Measurements from ENCODE around the gene ATP10B.

Gene ATP10B

DNA sequence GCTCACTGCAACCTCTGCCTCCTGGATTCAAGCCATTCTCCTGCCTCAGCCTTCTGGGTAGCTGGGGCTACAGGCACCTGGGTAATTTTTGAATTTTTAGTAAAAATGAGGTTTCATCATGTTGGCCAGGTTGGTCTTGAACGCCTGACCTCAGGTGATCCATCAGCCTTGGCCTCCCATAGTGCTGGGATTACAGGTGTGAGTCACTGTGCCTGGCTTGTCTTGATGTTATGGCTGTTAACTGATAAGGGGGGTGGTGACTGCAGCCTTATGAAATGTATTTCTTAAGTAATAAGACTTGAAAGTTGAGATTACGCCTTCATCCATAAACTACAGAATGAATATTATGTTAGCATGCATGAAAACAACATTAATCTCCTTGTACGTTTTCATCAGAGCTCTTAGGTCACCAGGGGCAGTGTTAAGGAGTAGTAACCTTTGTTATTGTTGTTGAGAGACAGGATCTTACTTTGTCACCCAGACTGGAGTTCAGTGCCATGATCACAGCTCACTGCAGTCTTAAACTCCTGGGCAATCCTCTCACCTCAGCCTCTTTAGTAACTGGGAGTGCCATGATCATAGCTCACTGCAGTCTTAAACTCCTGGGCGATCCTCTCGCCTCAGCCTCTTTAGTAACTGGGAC is 148.3 kb downstream of the ATP10B start:
- no peak overlapping the region for H3K27ac ChIP-seq
- DNase-seq (ENCODE audit: low spot score), result no peak
- H3K4me3 ChIP-seq, result no peak overlapping the region
- TF ChIP-seq, protein P1, sequence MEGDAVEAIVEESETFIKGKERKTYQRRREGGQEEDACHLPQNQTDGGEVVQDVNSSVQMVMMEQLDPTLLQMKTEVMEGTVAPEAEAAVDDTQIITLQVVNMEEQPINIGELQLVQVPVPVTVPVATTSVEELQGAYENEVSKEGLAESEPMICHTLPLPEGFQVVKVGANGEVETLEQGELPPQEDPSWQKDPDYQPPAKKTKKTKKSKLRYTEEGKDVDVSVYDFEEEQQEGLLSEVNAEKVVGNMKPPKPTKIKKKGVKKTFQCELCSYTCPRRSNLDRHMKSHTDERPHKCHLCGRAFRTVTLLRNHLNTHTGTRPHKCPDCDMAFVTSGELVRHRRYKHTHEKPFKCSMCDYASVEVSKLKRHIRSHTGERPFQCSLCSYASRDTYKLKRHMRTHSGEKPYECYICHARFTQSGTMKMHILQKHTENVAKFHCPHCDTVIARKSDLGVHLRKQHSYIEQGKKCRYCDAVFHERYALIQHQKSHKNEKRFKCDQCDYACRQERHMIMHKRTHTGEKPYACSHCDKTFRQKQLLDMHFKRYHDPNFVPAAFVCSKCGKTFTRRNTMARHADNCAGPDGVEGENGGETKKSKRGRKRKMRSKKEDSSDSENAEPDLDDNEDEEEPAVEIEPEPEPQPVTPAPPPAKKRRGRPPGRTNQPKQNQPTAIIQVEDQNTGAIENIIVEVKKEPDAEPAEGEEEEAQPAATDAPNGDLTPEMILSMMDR (IDR thresholded peaks at IDR 0.05), result no peak

DNA sequence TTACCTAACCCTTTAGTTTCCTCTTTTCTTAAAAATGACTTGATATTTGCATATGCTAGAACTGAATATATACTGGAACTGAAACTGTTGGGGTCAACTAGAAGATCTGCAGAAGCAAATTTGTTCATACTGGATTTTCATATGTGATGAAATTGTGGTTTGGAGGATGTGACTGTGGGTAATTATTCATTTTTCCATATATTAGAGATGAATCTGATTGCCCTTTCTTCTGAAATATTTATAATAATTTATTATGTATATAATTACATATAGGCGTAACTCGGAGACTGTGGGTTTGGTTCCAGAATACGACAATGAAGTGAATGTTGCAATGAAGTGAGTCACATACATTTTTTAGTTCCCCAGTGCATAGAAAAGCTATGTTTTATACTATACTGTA is 149.1 kb downstream of the ATP10B start:
- Histone ChIP-seq H3K4me3 (no peak overlapping the region), H3K27ac (no peak overlapping the region)
- DNase-seq (ENCODE audit: low spot score), result no peak
- TF ChIP-seq, protein P1 (IDR thresholded peaks at IDR 0.05), result no peak

DNA sequence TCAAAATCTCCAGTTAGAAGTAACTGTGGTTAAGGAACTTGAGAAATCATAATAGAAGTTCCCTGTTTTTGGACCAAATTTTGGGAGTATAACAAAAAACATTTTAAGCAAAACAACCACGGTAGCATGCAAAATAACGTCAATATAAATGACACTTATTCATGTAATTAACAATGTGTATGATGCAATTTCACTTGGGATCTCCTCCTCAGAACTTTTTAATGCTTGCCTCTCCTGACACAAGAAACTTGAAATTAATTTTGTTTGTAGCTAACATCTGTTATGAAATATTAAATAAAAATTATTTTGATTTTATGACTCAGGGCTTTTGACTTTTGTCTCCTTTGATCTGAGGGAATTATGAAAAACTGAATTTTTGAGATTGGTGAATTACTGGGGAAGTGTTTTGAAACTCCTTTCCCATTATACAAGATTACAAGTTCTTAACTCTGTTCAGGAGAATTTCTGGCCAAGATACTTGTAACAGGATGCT is 149.7 kb downstream of the ATP10B start:
- TF ChIP-seq, protein P1 (IDR thresholded peaks at IDR 0.05), result no peak
- no peak overlapping the region for H3K27ac ChIP-seq
- no peak overlapping the region for H3K4me3 ChIP-seq
- DNase-seq (ENCODE audit: low spot score), result no peak

DNA sequence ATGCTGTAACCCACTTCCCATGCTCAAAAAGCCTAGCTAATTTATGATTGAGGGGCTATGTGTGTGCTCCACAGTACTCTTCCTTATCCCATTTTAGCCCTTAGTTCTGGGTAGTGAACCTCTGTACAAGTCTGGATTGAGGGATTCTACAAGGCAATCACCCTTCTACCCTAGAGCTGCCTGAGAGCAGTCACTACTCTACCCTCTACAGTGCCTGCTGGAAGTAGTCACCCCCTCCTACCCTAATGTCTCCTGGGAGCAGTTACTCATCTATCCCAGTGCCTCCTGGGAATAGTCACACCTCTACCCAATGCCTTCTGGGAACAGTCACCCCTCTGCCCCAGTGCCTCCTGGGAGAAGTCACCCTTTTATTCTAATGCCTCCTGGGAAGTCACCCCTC is 150.6 kb downstream of the ATP10B start:
- TF ChIP-seq, protein P1 (IDR thresholded peaks at IDR 0.05), result no peak
- Histone ChIP-seq H3K4me3 (no peak overlapping the region), H3K27ac (no peak overlapping the region)
- no peak for DNase-seq (ENCODE audit: low spot score)

DNA sequence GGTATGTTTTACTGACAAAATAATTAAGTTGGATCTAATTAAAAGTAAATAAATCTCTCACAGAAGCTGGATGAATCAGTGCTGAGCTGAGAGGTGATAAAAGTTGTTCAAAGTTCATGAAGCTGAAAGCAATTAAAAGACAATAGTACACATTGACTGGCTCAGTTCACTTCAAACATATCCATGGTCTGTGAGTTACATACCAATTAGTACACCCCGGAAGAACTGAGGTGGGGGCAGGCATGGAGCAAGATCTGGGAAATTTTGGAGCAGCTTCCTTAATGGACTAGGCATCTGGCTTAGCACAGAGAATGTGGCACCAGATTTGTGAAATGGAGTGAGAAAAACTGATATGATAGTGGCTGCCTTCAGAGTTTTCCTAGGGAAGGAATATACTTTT is 152.7 kb downstream of the ATP10B start:
- TF ChIP-seq, protein P1 (IDR thresholded peaks at IDR 0.05), result no peak
- Histone ChIP-seq H3K4me3 (no peak overlapping the region), H3K27ac (no peak overlapping the region)
- DNase-seq (ENCODE audit: low spot score), result no peak

DNA sequence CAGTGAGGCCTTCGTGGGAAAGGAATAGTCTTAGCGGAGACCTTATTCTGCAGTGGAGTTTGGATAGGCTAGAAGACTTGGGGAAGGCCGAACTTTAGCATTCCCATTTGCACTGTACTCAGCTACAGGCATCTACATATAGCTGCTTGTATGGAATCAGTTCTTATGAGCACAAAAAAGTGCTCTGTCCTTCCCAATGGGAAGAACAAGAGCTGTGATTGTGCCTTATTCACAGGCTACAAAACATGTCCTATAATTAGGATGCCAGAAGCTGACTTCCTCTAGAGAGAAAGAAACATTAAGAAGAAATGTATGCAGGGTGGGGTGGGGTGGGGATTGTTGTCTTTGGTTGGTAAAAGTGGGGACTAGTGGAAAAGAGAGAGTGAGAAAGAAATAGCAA is 154.7 kb downstream of the ATP10B start:
- no peak overlapping the region for H3K4me3 ChIP-seq
- TF ChIP-seq, protein P1 (IDR thresholded peaks at IDR 0.05), result no peak
- no peak overlapping the region for H3K27ac ChIP-seq
- no peak for DNase-seq (ENCODE audit: low spot score)

DNA sequence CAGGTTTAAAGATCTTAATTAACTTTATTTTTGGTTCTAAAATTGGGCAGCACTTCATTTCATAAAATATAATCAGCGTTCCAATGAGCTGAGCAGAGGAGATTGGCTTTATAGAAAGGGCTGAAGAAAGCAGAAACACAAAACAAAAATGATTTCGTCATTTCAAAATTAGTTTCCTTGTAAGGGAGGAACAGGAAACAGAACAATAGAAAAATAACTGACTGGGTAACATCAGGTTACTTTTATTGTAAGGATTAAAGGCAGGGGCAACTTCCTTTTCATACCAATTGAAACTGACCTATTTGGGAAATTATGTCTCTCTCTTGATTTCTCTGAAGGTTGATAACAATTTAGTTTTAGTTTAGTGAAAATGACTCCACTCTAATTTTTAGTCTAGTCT is 157.1 kb downstream of the ATP10B start:
- Histone ChIP-seq H3K4me3 (no peak overlapping the region), H3K27ac (peak overlapping the region in 1 of 2 donors; percentile 56)
- TF ChIP-seq, protein P1 (IDR thresholded peaks at IDR 0.05), result no peak
- no peak for DNase-seq (ENCODE audit: low spot score)

Measured in coronary artery (tissue), 2 donors.